ENCODE data around the gene FLNA.
"Not testable (repeated sequence)": the region's sequence is repeated elsewhere in the genome, so short reads cannot be mapped to it uniquely, and the experiment has no call there.

Gene FLNA

DNA sequence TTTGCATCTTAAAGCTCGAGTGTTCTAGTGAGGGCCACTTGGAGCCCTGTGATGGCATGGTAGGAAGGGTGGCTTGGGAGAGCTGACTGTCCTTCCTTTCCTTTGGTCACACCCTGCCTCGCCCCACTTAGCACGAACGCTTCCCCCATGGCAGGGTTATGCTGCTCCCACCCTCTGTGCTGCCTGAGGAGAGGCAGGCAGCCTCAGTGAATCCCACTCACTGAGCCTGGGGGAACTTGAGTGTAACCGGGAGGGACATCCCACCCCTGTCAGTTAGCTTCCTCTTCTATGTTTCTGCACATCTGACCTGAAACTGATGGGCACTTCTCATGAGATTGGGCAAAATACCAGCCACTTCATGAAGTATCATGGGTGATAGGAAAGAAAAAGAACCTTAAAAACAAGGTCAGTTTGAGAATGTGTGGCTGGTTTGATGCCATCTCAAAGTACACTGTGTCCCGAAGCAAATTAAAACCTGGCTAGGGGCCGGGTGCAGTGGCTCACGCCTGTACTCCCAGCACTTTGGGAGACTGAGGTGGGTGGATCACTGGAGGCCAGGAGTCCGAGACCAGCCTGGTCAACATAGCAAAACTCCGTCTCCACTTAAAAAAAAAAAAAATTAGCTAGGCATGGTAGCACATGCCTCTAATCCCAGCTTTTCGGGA, 68.8 kb downstream of the FLNA start:
- Histone ChIP-seq H3K36me3 (ENCODE audit: low read depth) (no peaks in the 10 kb centered on the region), H3K9me3 (ENCODE audit: severe bottlenecking) (no peaks in the 10 kb centered on the region), H3K27ac (ENCODE audit: poor library complexity, severe bottlenecking) (no peak overlapping the region), H3K27me3 (ENCODE audit: insufficient read depth, poor library complexity, severe bottlenecking) (no peaks in the 10 kb centered on the region), H3K4me3 (ENCODE audit: severe bottlenecking) (no peak overlapping the region), H3K4me1 (ENCODE audit: insufficient read depth, poor library complexity, severe bottlenecking) (no peaks in the 10 kb centered on the region)
- no peak for ATAC-seq (ENCODE audit: low read depth)
- DNase-seq (ENCODE audit: low spot score): no peak
- TF ChIP-seq, protein P1, sequence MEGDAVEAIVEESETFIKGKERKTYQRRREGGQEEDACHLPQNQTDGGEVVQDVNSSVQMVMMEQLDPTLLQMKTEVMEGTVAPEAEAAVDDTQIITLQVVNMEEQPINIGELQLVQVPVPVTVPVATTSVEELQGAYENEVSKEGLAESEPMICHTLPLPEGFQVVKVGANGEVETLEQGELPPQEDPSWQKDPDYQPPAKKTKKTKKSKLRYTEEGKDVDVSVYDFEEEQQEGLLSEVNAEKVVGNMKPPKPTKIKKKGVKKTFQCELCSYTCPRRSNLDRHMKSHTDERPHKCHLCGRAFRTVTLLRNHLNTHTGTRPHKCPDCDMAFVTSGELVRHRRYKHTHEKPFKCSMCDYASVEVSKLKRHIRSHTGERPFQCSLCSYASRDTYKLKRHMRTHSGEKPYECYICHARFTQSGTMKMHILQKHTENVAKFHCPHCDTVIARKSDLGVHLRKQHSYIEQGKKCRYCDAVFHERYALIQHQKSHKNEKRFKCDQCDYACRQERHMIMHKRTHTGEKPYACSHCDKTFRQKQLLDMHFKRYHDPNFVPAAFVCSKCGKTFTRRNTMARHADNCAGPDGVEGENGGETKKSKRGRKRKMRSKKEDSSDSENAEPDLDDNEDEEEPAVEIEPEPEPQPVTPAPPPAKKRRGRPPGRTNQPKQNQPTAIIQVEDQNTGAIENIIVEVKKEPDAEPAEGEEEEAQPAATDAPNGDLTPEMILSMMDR (IDR thresholded peaks at IDR 0.05; ENCODE audit: poor library complexity, severe bottlenecking): no peak

DNA sequence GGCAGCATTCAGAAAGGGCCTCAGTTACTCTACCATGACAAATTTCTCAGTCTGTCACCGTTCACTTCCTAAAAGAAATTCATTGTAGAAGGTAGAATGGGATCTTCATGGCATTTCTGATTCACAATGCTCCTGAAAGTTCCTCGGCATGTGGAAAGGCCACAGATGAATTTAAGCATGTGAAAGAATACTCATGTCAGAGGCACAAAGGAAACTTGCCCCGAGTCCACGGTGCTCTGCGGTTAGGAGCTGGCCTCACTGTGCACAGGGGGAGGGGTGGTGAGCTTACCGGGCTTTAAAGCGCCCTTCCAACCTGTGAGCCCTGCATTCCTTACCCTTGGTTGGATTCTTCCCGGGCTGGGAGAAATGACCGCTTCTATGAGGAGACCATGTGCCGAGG, 69.6 kb downstream of the FLNA start:
- DNase-seq (ENCODE audit: low spot score) (no peak), ATAC-seq (ENCODE audit: low read depth) (no peak)
- Histone ChIP-seq H3K36me3 (ENCODE audit: low read depth) (no peaks in the 10 kb centered on the region), H3K9me3 (ENCODE audit: severe bottlenecking) (no peaks in the 10 kb centered on the region), H3K27ac (ENCODE audit: poor library complexity, severe bottlenecking) (no peak overlapping the region), H3K4me3 (ENCODE audit: severe bottlenecking) (no peak overlapping the region), H3K27me3 (ENCODE audit: insufficient read depth, poor library complexity, severe bottlenecking) (no peaks in the 10 kb centered on the region), H3K4me1 (ENCODE audit: insufficient read depth, poor library complexity, severe bottlenecking) (no peaks in the 10 kb centered on the region)
- TF ChIP-seq, protein P1 (IDR thresholded peaks at IDR 0.05; ENCODE audit: poor library complexity, severe bottlenecking): no peak

DNA sequence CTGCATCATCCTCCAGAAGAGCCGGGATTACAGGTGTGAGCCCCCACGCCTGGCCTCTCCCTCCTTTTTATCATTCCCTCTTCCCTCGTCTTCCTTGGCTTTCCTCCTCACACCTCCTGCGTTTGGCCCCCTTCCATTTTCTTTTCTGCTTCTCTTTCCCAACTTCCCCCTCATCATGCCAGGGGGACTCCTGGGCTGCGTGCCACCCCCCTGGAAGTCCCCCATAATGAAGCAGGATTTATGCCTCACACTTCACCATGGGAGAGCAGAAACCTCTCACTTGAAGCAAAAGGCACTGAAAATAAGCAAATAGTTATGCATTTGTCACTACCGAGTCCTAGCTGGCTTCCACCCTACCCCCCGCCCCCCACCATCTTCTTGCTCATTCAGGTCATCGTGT, 71.0 kb downstream of the FLNA start:
- ATAC-seq (ENCODE audit: low read depth) (no peak), DNase-seq (ENCODE audit: low spot score) (no peak)
- H3K27ac ChIP-seq (ENCODE audit: poor library complexity, severe bottlenecking): no peak overlapping the region
- H3K36me3 ChIP-seq (ENCODE audit: low read depth): no peaks in the 10 kb centered on the region
- no peaks in the 10 kb centered on the region for H3K27me3 ChIP-seq (ENCODE audit: insufficient read depth, poor library complexity, severe bottlenecking)
- no peaks in the 10 kb centered on the region for H3K4me1 ChIP-seq (ENCODE audit: insufficient read depth, poor library complexity, severe bottlenecking)
- H3K4me3 ChIP-seq (ENCODE audit: severe bottlenecking): no peak overlapping the region
- TF ChIP-seq, protein P1 (IDR thresholded peaks at IDR 0.05; ENCODE audit: poor library complexity, severe bottlenecking): no peak
- H3K9me3 ChIP-seq (ENCODE audit: severe bottlenecking): no peaks in the 10 kb centered on the region

DNA sequence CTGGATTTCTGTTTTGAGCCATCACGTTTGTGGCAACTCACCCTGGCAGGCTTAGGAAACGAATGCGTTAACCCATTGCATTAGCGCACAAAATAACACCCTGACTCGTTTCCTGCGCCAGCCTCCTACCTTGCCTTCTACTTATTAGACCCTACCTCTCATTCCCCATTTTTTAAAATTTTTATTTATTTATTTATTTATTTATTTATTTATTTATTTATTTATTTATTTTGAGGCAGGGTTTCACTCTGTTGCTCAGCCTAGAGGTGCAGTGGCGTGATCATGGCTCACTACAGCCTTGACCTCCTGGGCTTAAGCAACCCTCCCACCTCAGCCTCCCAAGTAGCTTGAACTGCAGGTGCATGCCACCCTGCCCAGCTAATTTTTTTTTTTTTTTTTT, 71.4 kb downstream of the FLNA start:
- H3K9me3 ChIP-seq (ENCODE audit: severe bottlenecking); ATAC-seq (ENCODE audit: low read depth); H3K4me1 ChIP-seq (ENCODE audit: insufficient read depth, poor library complexity, severe bottlenecking); H3K27ac ChIP-seq (ENCODE audit: poor library complexity, severe bottlenecking); DNase-seq (ENCODE audit: low spot score); H3K4me3 ChIP-seq (ENCODE audit: severe bottlenecking); H3K27me3 ChIP-seq (ENCODE audit: insufficient read depth, poor library complexity, severe bottlenecking); H3K36me3 ChIP-seq (ENCODE audit: low read depth): not testable (repeated sequence)

DNA sequence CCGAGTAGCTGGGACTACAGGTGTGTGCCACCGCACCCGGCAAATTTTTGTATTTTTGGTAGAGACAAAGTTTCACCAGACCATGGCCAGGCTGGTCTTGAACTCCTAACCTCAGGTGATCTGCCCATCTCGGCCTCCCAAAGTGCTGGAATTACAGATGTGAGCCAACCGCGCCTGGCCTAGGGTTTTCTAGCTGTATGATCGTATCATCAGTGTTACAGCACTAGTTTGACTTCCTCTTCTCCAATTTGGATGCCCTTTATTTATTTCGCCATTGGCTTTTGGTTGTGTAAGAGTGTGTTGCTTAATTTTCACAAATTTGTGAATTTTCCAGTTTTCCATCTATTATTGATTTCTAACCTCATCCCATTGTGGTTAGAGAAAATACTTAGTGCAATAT, 73.6 kb downstream of the FLNA start:
- H3K4me3 ChIP-seq (ENCODE audit: severe bottlenecking): no peak overlapping the region
- ATAC-seq (ENCODE audit: low read depth) (no peak), DNase-seq (ENCODE audit: low spot score) (no peak)
- no peaks in the 10 kb centered on the region for H3K9me3 ChIP-seq (ENCODE audit: severe bottlenecking)
- no peaks in the 10 kb centered on the region for H3K27me3 ChIP-seq (ENCODE audit: insufficient read depth, poor library complexity, severe bottlenecking)
- H3K4me1 ChIP-seq (ENCODE audit: insufficient read depth, poor library complexity, severe bottlenecking): no peaks in the 10 kb centered on the region
- TF ChIP-seq, protein P1 (IDR thresholded peaks at IDR 0.05; ENCODE audit: poor library complexity, severe bottlenecking): no peak
- no peak overlapping the region for H3K27ac ChIP-seq (ENCODE audit: poor library complexity, severe bottlenecking)
- H3K36me3 ChIP-seq (ENCODE audit: low read depth): no peaks in the 10 kb centered on the region
